ENCODE results near the gene C2orf42. TPM values are rescaled to one million over a fixed set of nuclear protein-coding genes. Genes with fewer than 3 reads are reported as not detected.
"Not testable (repeated sequence)": the region's sequence is repeated elsewhere in the genome, so short reads cannot be mapped to it uniquely, and the experiment has no call there.

C2orf42 gene
- total and polyA plus RNA-seq, 2 experiments from 2014 or later: 10.1 to 22.0 TPM

DNA sequence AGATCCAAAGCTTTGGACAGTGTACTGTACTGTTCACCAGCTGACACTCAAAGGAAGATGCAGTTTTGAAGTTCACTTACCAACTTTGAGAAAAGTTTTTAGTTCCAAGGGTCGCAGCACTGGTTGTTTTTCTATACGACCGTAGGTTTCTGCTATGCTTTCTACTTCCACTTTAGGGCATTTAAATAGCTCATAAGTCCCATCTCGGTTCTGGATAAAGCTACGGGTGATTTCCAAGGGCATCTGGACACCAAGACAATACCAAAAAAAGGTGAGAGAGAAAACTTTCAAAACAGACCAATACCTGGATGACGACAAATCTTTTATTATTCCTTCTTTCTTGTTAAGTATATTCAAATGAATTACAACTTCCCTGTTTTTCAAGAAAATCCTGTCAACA is 30.3 kb downstream of the C2orf42 start:
- no peak overlapping the region for H3K27ac ChIP-seq
- H2AFZ ChIP-seq: no peak overlapping the region
- H4K20me1 ChIP-seq (ENCODE audit: insufficient read depth, poor library complexity, severe bottlenecking): no peaks in the 10 kb centered on the region
- H3K79me2 ChIP-seq: no peaks in the 10 kb centered on the region
- TF ChIP-seq, protein P1, sequence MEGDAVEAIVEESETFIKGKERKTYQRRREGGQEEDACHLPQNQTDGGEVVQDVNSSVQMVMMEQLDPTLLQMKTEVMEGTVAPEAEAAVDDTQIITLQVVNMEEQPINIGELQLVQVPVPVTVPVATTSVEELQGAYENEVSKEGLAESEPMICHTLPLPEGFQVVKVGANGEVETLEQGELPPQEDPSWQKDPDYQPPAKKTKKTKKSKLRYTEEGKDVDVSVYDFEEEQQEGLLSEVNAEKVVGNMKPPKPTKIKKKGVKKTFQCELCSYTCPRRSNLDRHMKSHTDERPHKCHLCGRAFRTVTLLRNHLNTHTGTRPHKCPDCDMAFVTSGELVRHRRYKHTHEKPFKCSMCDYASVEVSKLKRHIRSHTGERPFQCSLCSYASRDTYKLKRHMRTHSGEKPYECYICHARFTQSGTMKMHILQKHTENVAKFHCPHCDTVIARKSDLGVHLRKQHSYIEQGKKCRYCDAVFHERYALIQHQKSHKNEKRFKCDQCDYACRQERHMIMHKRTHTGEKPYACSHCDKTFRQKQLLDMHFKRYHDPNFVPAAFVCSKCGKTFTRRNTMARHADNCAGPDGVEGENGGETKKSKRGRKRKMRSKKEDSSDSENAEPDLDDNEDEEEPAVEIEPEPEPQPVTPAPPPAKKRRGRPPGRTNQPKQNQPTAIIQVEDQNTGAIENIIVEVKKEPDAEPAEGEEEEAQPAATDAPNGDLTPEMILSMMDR (IDR thresholded peaks at IDR 0.05; ENCODE audit: poor library complexity): no peak
- no peak for TF ChIP-seq EZH2 (IDR thresholded peaks at IDR 0.05; ENCODE audit: borderline replicate concordance)
- TF ChIP-seq EZH2phosphoT487 (IDR thresholded peaks at IDR 0.05; ENCODE audit: low read depth, severe bottlenecking, unreplicated experiment): no peak
- H3K4me2 ChIP-seq: no peak overlapping the region
- no peaks in the 10 kb centered on the region for H3K9me2 ChIP-seq (replicated peaks; ENCODE audit: insufficient read depth)
- H3K4me1 ChIP-seq (ENCODE audit: insufficient read depth): no peaks in the 10 kb centered on the region
- no peak overlapping the region for H3K4me3 ChIP-seq
- no peaks in the 10 kb centered on the region for H3K9me3 ChIP-seq (ENCODE audit: low read depth)
- no peak for DNase-seq (ENCODE audit: low spot score)
- no peaks in the 10 kb centered on the region for H3K36me3 ChIP-seq (replicated peaks; ENCODE audit: insufficient read depth, low read depth)
- 93% methylated on average over 6 of the region's 6 CpGs for WGBS (ENCODE audit: low lambda C conversion rate, missing lambda C conversion rate)
- H3K27me3 ChIP-seq: no peaks in the 10 kb centered on the region

DNA sequence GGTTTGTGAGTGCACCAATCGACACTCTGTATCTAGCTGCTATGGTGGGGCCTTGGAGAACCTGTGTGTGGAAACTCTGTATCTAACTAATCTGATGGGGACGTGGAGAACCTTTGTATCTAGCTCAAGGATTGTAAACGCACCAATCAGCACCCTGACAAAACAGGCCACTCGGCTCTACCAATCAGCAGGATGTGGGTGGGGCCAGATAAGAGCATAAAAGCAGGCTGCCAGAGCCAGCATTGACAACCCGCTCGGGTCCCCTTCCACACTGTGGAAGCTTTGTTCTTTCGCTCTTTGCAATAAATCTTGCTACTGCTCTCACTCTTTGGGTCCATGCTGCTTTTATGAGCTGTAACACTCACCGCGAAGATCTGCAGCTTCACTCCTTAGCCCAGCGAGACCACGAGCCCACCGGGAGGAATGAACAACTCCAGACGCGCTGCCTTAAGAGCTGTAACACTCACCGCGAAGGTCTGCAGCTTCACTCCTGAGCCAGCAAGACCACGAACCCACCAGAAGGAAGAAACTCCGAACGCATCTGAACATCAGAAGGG is 41.6 kb downstream of the C2orf42 start:
- not testable (repeated sequence) for H3K27ac ChIP-seq; H4K20me1 ChIP-seq (ENCODE audit: insufficient read depth, poor library complexity, severe bottlenecking); H3K4me2 ChIP-seq; H3K4me1 ChIP-seq (ENCODE audit: insufficient read depth); H2AFZ ChIP-seq; H3K36me3 ChIP-seq (replicated peaks; ENCODE audit: insufficient read depth, low read depth); H3K27me3 ChIP-seq; H3K4me3 ChIP-seq; H3K9me3 ChIP-seq (ENCODE audit: low read depth); H3K79me2 ChIP-seq; H3K9me2 ChIP-seq (replicated peaks; ENCODE audit: insufficient read depth); DNase-seq (ENCODE audit: low spot score)
- WGBS (ENCODE audit: low lambda C conversion rate, missing lambda C conversion rate): 94% methylated on average over 17 of the region's 19 CpGs

DNA sequence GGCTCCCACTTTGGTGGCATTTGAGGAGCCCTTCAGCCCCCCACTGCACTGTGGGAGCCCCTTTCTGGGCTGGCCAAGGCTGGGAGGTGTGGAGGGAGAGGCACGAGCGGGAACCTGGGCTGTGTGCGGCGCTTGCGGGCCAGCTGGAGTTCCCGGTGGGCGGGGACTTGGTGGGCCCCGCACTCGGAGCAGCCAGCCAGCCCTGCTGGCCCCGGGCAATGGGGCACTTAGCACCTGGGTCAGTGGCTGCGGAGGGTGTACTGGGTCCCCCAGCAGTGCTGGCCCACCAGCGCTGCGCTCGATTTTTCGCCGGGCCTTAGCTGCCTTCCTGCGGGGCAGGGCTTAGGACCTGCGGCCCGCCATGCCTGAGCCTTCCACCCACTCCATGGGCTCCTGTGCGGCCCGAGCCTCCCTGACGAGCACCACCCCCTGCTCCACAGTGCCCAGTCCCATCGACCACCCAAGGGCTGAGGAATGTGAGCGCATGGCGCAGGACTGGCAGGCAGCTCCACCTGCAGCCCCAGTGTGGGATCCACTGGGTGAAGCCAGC is 42.5 kb downstream of the C2orf42 start:
- H3K4me1 ChIP-seq (ENCODE audit: insufficient read depth); H3K9me3 ChIP-seq (ENCODE audit: low read depth); H4K20me1 ChIP-seq (ENCODE audit: insufficient read depth, poor library complexity, severe bottlenecking); H3K4me2 ChIP-seq; DNase-seq (ENCODE audit: low spot score); H3K9me2 ChIP-seq (replicated peaks; ENCODE audit: insufficient read depth); H3K27me3 ChIP-seq; H2AFZ ChIP-seq; H3K4me3 ChIP-seq; H3K36me3 ChIP-seq (replicated peaks; ENCODE audit: insufficient read depth, low read depth); H3K27ac ChIP-seq; H3K79me2 ChIP-seq: not testable (repeated sequence)
- WGBS (ENCODE audit: low lambda C conversion rate, missing lambda C conversion rate): 95% methylated on average over 17 of the region's 25 CpGs

- H3K79me2 ChIP-seq: no peaks in the 10 kb centered on the region
- H3K9me2 ChIP-seq (replicated peaks; ENCODE audit: insufficient read depth): no peaks in the 10 kb centered on the region
- TF ChIP-seq EZH2phosphoT487 (IDR thresholded peaks at IDR 0.05; ENCODE audit: low read depth, severe bottlenecking, unreplicated experiment) (no peak), EZH2 (IDR thresholded peaks at IDR 0.05; ENCODE audit: borderline replicate concordance) (no peak)
- TF ChIP-seq, protein P1 (IDR thresholded peaks at IDR 0.05; ENCODE audit: poor library complexity): no peak
- DNase-seq (ENCODE audit: low spot score): no peak
- no peaks in the 10 kb centered on the region for H3K27me3 ChIP-seq
- H3K36me3 ChIP-seq (replicated peaks; ENCODE audit: insufficient read depth, low read depth): no peaks in the 10 kb centered on the region
- peaks cover 13% of the 10 kb centered on the region for H3K4me1 ChIP-seq (ENCODE audit: insufficient read depth)
- H4K20me1 ChIP-seq (ENCODE audit: insufficient read depth, poor library complexity, severe bottlenecking): no peaks in the 10 kb centered on the region
- no peak overlapping the region for H3K27ac ChIP-seq
- 85% methylated on average over 9 of the region's 9 CpGs for WGBS (ENCODE audit: low lambda C conversion rate, missing lambda C conversion rate)
- H2AFZ ChIP-seq: no peak overlapping the region
- H3K4me3 ChIP-seq: no peak overlapping the region
- H3K9me3 ChIP-seq (ENCODE audit: low read depth): no peaks in the 10 kb centered on the region
- H3K4me2 ChIP-seq: no peak overlapping the region
Observed at GRCh38 chr2:70145851-70146739, 44.7 kb downstream of the C2orf42 start.

Measured in hepatocyte (in vitro differentiated cells).